Activated T-cell treated with anti-CD3 and anti-CD28 coated beads, Interleukin-2, amount 50 U/mL, for 48 hours (primary cell): ENCODE data around the gene RENBP.

Experiments
- DNase-seq, 2 experiments: peaks; one replicate each; pipeline ENCODE4 v3.0.0-alpha.2; 2020

RENBP gene

GRCh38 chrX:153911798-153912197, 32.6 kb downstream of the RENBP start:
- no peak for DNase-seq

GRCh38 chrX:153910446-153910845, 34.0 kb downstream of the RENBP start:
- no peak for DNase-seq

GRCh38 chrX:153909980-153910360, 34.5 kb downstream of the RENBP start:
- no peak for DNase-seq

- DNase-seq, result peak in 1 of 2 experiments; percentile 42
Measured at GRCh38 chrX:153909024-153909979, 35.1 kb downstream of the RENBP start.

GRCh38 chrX:153908219-153908860, 36.1 kb downstream of the RENBP start:
- DNase-seq, result no peak

- DNase-seq, result no peak
Measured at GRCh38 chrX:153907456-153907855, 37.0 kb downstream of the RENBP start.

- DNase-seq, result no peak
Measured at GRCh38 chrX:153906126-153906917, 38.1 kb downstream of the RENBP start.

GRCh38 chrX:153905481-153906095, 38.9 kb downstream of the RENBP start:
- no peak for DNase-seq

GRCh38 chrX:153903991-153904957, 40.2 kb downstream of the RENBP start, which contains the start of gene AVPR2:
AVPR2 (plus strand) TSS chrX:153904673; CDS start chrX:153905146, 473 bp downstream.
- DNase-seq, result no peak

- no peak for DNase-seq
Measured at GRCh38 chrX:153903238-153903980, 41.0 kb downstream of the RENBP start.

- DNase-seq, result no peak
Measured at GRCh38 chrX:153902385-153902784, 42.1 kb downstream of the RENBP start.

- no peak for DNase-seq
Measured at GRCh38 chrX:153901753-153902140, 42.7 kb downstream of the RENBP start.

- peak; percentile 52 to 62 for DNase-seq
Measured at GRCh38 chrX:153900831-153901752, 43.4 kb downstream of the RENBP start.

- no peak for DNase-seq
Measured at GRCh38 chrX:153897899-153898298, 46.5 kb downstream of the RENBP start.

GRCh38 chrX:153889123-153889522, 55.3 kb downstream of the RENBP start:
- DNase-seq, result no peak

GRCh38 chrX:153888344-153888743, 56.1 kb downstream of the RENBP start:
- DNase-seq, result no peak

- DNase-seq, result no peak
Measured at GRCh38 chrX:153887385-153887784, 57.1 kb downstream of the RENBP start.

- DNase-seq, result no peak
Measured at GRCh38 chrX:153886915-153887314, 57.5 kb downstream of the RENBP start.
